DMS 273 (cell line): Measurements from ENCODE around the gene NEURL1.
"Not testable (repeated sequence)": the region's sequence is repeated elsewhere in the genome, so short reads cannot be mapped to it uniquely, and the experiment has no call there.

ENCODE experiments used
- DNase-seq: peaks from one replicate; lab custom pipeline; 2025; ENCODE audit not compliant: unreplicated experiment; lab: John Stamatoyannopoulos, UW

NEURL1 gene

GRCh38 chr10:103459615-103460014 lies 33.9 kb upstream of the NEURL1 start:
- DNase-seq: no peak

DNA sequence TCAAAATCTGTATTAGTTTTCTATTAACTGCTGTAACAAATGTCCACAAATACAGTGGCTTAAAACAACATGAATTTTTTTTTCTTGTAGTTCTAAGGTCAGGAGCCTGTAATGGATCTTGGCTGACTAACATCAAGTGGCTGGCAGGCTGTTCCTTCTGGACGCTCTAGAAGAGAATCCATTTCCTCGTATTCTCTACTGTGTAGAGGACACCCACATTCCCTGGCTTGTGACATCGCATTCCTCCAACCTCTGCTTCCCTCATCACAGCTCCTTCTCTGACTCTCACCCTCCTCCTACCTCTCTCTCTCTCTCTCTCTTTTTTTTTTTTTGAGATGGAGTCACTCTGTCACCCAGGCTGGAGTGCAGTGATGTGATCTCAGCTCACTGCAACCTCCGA lies 30.0 kb upstream of the NEURL1 start:
- DNase-seq: no peak

DNA sequence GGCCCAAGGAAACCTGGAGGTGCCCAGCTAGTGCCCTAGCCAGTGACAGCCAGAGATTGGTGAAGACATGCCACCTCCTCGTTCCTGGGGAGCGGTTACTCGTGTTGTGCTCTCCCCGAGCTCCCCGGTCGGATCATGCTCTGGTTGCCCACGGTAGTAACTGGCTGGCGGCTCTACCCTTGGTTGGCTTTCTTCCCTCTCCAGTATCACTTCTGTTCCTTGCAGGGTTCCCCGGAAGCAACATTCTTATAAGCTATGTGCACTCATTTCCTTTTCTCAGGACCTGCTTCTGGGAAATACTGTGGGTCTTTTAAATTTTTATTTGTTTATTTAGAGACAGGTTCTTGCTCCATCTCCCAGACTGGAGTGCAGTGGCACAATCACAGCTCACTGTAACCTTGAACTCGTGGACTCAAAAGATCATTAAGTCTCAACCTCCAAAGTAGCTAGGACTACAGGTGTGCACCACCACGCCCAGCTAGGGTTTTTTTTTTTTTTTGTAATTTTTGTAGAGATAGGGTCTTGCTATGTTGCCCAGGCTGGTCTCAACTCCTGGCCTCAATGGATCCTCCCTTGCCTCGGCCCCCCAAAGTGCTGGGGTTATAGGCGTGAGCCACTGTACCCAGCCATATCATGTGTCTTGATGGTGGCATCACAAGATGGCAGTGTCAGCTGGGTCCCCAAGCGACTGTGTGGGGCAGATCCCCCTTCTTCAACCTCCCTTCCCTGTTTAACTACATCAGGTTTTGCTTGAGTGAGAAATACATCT lies 27.9 kb upstream of the NEURL1 start:
- DNase-seq: no peak

DNA sequence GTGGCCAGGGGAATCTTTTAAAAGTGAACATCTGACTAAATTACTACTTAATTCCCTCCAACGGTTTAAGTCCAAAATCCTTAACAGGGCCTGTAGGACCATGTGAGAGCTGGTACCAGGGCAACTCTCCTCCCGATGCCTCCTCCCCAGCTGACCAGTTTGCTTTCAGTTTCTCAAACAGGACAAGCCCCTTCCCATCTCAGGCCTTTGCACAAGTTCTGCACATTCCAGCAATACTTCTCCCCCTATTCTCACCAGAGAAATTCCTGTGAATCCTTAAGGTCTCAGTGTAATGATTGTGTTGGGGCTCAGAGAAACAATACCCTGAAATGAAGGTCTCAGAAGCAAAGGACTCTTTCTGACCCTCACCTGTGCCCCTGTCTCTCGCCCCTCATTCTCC lies 26.8 kb upstream of the NEURL1 start:
- no peak for DNase-seq

GRCh38 chr10:103467406-103467805 lies 26.1 kb upstream of the NEURL1 start:
- no peak for DNase-seq

DNA sequence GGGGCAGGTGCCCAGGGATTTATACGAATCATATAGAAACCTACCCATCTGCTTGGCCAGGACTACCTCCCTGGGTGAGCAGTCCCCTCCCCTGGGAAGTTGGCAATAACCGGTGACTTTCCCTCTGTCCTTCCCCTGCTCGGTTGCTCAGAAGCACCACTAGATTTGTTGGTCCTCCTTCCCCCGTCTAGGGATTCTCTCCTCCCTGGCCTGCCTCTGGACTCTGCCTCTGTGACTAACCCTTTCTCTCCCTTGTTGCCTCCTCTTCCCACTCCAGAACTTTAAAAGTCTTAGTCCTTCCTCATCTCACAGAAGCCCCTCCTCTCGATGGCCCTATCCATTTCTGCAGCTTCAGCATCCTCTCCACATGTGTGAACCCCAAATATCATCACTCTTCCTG lies 24.3 kb upstream of the NEURL1 start:
- DNase-seq: no peak

DNA sequence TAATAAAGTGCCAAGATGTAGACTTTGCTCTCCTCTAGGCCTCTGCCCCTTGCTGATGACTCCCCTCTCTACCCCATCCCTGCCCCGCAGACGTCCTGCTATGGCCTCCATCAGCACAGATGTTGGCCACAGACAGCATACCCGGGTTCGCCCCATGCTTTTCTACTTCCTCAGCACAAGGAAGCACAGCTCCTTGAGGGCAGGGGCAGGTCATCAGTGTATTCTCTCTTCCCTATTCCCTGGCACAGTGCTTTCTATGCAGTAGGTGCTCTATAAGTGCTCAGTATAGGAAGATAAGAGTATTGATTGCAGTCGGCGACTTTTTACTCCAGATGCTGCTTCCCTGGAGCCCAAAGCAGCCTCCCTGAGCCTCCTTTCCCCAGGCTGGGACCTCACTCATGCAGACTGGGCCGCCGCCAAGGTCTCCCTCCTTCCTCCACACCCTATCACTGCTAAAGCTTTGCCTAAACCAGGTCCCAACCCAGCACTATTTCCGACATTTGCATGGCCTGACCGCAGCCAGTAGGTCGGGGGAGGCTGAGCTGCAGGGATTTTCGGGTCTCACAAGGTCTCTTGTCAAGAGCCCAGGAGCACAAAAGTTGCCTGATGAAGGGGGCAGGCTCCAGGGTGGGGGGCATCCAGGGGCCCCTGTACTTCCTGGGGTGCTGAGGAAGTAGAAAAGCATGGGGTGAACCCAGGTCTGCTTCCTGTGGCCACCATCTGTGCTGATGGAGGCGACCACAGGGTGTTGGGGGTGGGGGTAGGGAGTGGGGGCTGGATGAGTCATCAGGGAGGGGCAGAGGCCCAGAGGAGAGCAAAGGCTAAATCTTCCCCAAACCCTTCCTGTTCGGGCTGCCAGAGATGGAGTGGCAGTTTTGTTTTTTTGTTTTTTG lies 22.5 kb upstream of the NEURL1 start:
- DNase-seq: no peak

GRCh38 chr10:103472005-103472404 lies 21.5 kb upstream of the NEURL1 start:
- no peak for DNase-seq

GRCh38 chr10:103473261-103473671 lies 20.2 kb upstream of the NEURL1 start:
- no peak for DNase-seq

- no peak for DNase-seq
Observed at GRCh38 chr10:103474077-103474476, 19.4 kb upstream of the NEURL1 start.

DNA sequence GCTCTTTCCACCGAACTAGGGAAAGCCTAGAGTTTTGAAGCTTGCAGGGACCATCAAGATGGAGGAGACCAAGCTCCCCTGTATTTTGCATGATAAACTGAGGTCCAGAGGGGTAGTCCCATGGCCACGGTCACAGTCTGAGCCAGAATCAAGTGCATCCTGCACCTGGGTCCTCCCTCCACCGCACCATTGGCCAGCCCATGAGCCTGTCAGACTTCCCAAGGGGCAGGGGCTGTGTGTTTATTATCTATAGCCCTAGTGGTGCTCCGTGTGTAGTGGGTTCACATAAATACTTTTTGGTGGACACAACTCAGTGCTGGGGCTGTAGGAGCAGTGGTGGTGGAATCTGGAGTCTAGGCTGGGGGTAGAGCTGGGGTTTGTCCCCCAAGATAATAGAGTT lies 18.1 kb upstream of the NEURL1 start:
- no peak for DNase-seq

- DNase-seq: peak; percentile 7
Observed at GRCh38 chr10:103476046-103476768, 17.3 kb upstream of the NEURL1 start.

DNA sequence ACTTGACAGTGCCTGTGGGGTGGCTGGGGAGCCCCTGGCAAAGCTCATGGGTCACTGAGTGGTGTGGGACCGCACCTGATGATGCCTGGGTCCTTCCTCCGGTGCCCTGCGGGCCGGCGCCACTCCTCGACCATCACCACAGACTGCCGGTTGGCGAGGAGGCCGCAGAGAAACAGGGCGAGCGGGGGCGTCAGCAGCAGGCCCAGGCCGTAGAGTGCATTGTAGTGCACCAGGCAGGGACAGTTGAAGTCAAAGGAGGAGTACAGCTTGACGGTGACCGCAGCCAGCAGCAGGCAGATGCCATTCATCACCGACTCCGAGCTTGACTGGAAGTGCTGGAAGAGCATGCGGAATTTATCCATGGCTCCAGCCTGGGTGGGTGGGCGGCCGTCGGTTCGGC lies 14.8 kb upstream of the NEURL1 start:
- no peak for DNase-seq

DNA sequence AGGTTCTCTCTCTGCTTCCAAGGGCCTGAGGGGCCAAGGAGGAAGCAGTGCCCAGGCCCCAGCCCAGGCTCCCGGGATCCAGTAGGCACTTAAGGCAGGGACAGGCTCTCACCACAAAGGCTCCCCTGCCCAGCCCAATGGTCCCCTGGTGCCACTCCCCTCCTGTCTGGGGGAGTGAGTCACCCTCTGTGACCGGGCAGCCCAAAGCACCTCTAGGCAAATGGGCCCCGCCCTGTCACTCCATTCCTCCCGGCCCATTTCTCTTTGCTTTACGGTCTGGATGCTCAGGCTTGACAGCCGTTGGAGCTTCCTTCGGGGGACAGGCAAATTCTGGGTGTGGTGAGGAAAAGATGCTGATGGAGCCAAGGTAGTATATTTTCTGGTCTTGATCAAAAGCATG lies 14.4 kb upstream of the NEURL1 start, which contains the start of gene CALHM3:
Gene CALHM3, minus strand, starts transcription at position 106 of the 400 bp plus-strand sequence. CDS start 208 bp downstream, outside the sequence.
- no peak for DNase-seq

GRCh38 chr10:103480521-103480920 lies 13.0 kb upstream of the NEURL1 start:
- no peak for DNase-seq

DNA sequence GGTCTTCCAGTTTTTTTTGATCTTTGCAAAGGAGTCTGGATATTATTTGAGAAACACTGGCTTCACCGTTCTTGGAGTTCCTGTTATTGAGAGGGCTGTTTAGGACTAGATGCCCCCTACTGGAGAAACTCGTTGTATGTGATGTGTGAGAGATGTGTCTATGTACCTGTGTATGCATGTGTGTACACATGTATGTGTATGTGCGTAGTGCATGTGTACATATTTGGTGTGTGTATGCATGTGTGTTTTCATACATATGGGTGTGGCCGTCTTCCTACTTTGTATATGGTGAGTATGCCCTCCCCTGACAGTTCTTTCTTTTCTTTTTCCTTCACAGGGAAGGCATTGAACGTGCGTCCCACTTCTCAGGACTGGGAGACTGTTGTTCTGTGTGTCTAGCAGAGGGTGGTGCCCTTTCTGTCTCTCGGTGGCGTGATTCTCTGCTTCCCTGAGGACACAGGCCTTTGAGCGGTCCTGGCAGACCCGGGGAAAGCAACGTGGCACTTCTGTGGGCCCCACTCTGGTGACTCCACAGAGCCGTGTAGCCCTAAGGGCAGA lies 11.5 kb upstream of the NEURL1 start:
- peak; percentile 67 for DNase-seq

GRCh38 chr10:103486635-103487409 lies 6.7 kb upstream of the NEURL1 start:
- not testable (repeated sequence) for DNase-seq

DNA sequence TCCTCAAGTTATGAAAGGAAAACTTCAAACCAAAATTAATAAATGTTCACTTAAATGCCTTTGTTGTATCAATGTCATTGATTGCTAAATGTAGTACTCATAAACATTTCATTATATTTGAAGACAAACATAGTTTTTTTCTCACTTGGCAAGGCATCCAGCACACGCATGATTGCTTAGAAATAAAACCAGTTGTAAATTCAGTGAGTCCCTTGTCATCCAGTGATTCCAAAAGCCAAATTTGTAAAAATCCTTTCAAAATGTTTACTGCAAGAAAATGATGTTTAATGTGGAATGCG lies 6.1 kb upstream of the NEURL1 start:
- no peak for DNase-seq

- no peak for DNase-seq
Observed at GRCh38 chr10:103490986-103491314, 2.6 kb upstream of the NEURL1 start.

GRCh38 chr10:103491729-103492364 lies 1.7 kb upstream of the NEURL1 start:
- DNase-seq: peak; percentile 46
